Astrocyte of the spinal cord (primary cell): ENCODE results near the gene SLC8A2.

ENCODE experiments used
- DNase-seq: peaks from one replicate; pipeline ENCODE4 v3.0.0; 2011; ENCODE audit warnings: low read depth, low spot score
- H3K4me3 ChIP-seq: 2 replicates; pipeline ENCODE4 v1.5.1; 2011; ENCODE audit warnings: low read depth, mild to moderate bottlenecking, low read length, moderate library complexity
- CTCF ChIP-seq: IDR thresholded peaks from 2 replicates; pipeline ENCODE4 v1.5.1; 2012; ENCODE audit warnings: low read depth, mild to moderate bottlenecking, low read length, inconsistent platforms
- in situ Hi-C: cut with HindIII; loops from 2 replicates; pipeline ENCODE4 v1.10.0; 2017; ENCODE audit warnings: low sequenced_read_pairs

The SLC8A2 gene

GRCh38 chr19:47421244-47421786 is 50.4 kb downstream of the SLC8A2 start:
- no peak for DNase-seq
- in situ Hi-C loops = no loop called here
- no peak for TF ChIP-seq CTCF
- H3K4me3 ChIP-seq = no peak overlapping the region

GRCh38 chr19:47419789-47420188 is 51.9 kb downstream of the SLC8A2 start:
- in situ Hi-C loops = no loop called here
- TF ChIP-seq CTCF = no peak

GRCh38 chr19:47419030-47419783 is 52.5 kb downstream of the SLC8A2 start, which contains the start of gene MEIS3:
MEIS3 (minus strand) TSS chr19:47419527; CDS start chr19:47419081, 446 bp downstream.
- in situ Hi-C loops = no loop called here
- no peak for TF ChIP-seq CTCF
- no peak for DNase-seq
- peak within 1 kb of the TSS; percentile 37 for H3K4me3 ChIP-seq

More at GRCh38 chr19:47419789-47420188, 51.9 kb downstream of the SLC8A2 start:
- no peak overlapping the region for H3K4me3 ChIP-seq
- no peak for DNase-seq

DNA sequence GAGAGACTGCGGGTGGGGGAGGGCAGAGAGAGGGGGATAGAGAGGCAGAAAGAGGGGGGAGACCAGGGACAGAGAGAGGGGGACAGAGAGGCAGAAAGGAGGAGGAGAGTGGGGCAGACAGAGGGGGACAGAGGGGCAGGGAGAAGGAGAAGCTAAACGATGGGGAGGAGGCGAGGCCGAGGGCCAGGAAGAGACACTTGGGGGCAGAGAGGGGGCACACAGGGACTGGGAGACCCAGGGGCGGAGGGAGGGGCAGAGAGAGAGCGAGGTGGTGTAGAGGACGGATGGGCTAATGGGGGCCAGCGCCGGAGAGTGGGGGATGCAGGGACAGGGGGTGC is 53.0 kb downstream of the SLC8A2 start:
- no peak for TF ChIP-seq CTCF
- DNase-seq = no peak
- in situ Hi-C loops = no loop called here
- peak overlapping the region; percentile 37 for H3K4me3 ChIP-seq

GRCh38 chr19:47417746-47418691 is 53.7 kb downstream of the SLC8A2 start:
- peak overlapping the region; percentile 15 for H3K4me3 ChIP-seq
- no peak for TF ChIP-seq CTCF
- in situ Hi-C loops = no loop called here
- DNase-seq = no peak

DNA sequence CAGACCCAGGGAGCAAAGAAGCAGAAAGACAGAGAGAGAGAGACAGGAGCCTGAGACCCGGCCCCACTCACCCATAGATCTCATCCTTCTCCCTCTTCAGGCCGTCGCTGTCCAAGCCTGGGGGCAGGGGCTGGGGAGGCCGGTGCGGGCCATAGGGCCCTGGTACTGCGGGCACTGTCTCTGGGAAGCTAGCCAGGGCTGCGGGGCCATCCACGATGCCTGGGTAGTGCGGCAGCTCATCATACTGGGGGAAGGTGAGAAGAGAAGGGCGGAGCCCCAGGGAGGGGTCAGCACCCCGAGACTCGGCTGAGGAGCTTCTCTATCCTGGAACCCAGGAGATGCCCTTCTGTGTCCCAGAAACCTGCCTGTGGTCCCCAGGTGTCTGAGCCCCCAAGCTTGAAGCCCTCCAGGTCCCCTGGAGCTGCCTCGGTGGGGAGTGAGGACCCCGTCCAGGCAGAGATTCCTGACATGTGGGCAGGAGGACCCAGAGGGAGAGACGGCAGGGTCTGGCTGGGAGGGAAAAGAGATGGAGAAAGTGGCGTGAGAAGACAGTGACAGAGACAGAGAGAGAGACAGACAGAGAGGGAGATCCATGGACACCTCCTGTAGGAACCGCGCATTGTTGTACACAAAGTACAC is 54.5 kb downstream of the SLC8A2 start:
- H3K4me3 ChIP-seq = no peak overlapping the region
- DNase-seq = no peak
- in situ Hi-C loops = no loop called here
- TF ChIP-seq CTCF = no peak
